Activated T-cell treated with anti-CD3 and anti-CD28 coated beads, Interleukin-2, amount 50 U/mL, for 1 hour (primary cell): Measurements from ENCODE around the gene MVB12B.

Experiments used
- DNase-seq: peaks from one replicate; pipeline ENCODE4 v3.0.0-alpha.2; 2020

Gene MVB12B

DNA sequence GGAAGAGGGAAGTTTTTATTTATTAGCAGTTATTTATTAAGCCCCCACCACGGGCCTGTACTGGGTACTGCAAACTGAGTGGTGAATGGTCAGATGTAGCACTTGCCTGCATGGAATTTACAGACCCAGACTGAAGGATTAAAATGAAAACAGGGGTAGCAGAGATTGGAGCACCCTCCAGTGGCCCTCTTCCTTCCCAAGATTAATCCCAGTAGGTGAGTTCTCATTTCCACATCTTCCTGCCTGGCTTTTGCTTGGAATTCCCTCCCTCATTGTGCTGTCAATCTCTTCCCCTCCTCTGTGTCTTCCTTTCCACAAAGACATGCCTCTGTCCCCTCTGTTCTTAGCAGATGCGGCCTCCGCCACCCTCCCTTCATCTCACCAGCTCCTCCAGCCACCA, 39.2 kb downstream of the MVB12B start:
- no peak for DNase-seq

DNA sequence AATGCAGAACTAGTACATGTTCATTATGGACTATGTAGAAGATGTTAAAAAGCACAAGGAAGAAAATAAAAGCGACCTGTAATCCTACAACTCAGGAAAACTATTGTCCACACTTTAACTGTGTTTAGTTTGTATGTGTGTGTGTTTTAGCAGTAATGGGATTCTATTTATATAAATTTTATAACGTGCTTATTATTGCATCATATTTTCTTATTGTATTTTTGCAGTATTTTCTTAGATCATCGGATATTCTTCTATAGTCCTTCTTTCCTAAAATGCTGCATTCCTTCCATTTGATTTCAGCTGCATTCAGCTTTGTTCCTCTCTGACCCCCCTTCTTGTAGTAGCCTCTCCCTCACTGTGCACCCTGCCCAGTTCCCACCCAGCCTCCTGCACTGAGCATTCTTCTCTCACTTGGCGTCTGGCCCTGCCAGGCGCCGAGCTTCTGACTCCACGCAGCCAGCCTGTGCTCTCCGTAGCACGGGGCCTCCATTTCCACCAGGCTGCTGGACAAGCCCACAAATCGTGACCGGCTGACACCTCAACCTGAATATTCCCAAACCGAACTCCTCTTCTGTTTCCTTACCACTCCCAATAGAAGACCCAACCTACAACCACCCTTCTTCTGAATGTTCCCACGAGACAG, 39.9 kb downstream of the MVB12B start:
- no peak for DNase-seq

DNA sequence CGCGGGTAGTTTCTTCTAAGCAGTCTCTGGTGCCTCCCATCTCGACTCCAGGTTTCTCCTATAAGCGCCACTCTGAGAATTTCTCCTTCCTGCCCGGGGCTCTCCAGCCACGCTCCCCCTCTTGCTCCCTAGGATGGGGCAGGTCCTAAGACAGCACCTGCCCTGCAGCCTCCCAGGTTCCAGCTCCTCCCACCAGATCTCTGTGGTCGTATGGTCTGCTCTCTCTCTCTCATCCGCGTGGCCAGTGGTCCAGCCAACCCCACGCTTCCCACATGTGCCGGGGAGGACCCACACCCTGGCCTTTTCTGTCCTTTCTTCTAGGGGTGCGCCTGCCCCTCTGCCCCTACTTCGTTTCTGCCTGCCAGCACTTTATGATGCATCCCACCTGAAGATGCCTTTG, 40.5 kb downstream of the MVB12B start:
- no peak for DNase-seq

DNA sequence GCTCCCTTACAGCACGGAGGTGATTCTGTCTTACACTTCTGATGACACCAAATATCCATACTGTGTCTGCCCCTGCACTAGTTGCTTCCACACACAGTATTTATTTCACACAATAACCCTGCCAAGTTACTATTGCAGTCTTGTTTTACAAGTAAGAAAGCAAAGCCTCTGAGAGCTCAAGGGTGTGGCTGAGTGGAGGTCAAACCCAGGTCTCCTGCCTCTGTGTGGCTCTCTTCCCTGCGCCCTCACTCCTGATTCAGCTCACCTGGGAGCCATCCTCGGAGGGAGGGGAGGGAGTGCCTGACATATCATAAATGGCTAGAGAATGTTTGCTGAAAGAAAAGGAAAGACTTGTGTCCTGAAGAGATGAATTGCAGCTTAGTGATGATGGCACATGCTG, 41.0 kb downstream of the MVB12B start:
- DNase-seq = no peak

DNA sequence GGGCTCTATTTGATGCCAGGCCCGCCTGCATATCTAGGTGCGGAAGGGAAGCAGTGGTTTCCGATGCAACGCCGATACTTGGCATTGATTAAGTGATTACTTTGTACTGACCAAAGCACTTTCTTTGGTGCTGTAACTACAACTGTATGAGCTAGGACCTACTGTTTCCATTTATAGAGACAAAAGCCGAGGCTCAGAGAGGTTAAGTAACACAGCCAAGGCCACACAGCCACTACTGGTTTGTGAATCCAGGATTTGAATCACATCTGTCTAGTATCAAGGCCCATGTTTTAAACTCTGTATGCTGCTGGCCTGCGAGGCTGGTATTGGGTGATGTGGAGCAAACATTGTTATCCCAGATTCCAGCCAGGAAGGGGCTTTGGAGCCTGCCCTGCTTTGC, 41.4 kb downstream of the MVB12B start:
- DNase-seq = no peak

DNA sequence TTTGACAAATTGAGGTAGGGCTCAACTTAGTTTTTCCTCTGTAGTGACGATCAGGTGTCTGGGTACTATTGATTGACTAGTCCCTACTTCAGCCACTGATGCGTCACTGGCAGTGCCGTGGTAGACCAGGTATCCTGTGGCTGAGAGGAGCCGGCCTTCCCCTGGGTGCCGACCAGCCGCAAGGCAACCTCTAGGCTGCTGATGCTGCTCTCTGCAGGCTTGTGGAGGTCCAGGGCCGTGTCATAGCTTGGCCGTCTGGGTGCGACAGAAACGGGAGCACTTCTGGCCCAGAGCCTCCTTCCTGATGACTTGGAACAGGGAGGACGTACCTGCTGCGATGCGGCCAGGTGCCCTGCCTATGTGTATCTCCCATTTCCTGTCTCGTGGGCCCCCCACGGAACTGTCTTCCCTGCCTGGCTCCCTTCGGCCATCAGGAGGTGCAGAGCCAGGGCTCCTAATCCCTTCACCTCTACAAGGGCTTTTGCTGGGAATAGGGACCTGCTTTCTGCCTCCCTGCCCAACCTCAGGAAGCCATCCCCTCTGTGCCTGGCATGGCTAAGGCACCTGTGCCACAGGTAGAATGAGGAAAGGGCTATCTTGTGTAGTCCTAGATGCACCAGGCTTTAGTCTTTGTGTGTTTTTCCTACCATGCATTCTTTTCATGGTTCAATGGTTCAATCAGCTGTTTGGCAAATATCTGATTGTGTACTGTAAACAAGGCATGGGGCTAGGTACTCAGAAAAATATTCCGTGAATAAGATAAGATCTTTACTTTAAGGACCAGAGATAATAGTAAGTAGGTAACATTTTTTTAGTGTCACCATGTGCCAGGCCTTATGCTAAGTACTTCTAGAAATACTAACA, 44.6 kb downstream of the MVB12B start:
- no peak for DNase-seq

DNA sequence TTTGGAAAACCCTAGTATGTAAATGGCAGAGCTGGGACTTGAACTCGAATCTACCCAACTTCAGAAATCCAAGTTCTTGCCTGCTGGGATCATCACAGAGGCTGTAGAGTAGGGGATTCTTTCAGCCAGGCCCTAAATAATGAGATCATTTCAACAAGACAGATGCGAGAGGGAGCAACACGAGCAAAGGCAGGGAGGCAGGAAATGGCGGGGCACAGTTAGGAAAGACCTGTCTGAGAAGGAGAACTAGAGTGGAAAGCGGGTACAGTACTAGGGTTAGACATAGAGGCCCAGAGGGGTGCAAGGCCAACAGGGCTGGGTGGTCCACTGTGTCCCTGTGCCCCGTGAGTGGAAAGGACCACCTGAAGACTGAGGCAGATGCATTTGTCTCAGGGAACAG, 46.1 kb downstream of the MVB12B start:
- no peak for DNase-seq

DNA sequence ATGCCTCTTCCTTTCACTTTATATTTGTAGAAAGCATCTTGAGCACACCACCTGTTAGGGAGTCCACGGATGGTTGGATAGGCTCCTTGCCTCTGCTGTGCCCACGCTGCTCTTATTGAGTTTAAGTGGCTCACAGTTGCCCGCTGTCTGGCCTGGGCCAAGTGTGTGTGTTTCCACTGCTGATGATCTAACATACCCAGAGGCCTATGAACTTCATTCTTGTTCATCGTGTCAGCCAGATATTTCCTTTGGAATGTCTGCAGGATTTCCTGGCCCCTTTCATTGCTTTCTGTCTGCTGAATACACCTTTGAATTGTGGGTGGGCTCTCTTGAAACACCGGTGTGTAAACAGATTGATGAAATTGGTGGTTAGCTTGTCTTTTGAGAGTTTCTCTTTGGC, 46.6 kb downstream of the MVB12B start:
- DNase-seq = no peak

DNA sequence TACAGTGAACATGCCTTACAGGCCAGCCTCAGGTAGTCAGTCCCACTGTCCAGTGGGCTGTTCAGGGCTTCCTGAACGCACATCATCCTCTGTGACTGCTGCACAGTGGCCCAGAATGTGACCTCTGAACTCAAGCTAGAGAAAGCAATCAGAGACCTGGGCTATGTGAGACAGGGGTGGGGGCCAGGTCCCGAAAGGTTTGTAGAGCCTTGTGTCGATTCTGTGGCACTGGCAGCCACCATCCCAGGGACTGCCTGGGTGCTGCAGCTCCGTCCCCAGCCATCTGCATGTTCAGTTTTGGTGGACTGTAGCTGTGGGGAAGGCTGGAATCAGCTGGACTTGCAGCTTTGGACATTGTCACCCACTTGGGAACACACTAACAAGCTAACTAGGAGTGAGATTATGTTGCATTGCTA, 47.7 kb downstream of the MVB12B start:
- no peak for DNase-seq

DNA sequence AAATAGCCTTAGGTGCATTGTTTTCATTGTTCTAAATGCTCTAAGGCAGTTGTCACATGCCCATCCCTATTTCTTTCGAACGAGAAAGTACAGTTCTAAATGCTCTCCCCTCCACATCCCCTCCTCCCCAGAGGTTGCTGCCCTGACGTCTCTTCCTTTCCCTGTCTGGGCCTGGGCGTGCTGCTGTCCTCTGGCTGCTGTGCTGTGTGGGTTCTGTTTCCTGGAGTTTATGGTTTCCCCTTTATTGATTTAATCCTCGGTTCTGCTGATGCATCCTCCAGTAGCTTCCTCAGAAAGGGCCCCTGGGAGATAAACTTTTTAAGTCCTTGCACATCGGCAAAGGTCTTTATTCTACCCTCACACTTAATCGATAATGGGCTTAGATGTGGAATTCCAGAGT, 48.8 kb downstream of the MVB12B start:
- DNase-seq = no peak

DNA sequence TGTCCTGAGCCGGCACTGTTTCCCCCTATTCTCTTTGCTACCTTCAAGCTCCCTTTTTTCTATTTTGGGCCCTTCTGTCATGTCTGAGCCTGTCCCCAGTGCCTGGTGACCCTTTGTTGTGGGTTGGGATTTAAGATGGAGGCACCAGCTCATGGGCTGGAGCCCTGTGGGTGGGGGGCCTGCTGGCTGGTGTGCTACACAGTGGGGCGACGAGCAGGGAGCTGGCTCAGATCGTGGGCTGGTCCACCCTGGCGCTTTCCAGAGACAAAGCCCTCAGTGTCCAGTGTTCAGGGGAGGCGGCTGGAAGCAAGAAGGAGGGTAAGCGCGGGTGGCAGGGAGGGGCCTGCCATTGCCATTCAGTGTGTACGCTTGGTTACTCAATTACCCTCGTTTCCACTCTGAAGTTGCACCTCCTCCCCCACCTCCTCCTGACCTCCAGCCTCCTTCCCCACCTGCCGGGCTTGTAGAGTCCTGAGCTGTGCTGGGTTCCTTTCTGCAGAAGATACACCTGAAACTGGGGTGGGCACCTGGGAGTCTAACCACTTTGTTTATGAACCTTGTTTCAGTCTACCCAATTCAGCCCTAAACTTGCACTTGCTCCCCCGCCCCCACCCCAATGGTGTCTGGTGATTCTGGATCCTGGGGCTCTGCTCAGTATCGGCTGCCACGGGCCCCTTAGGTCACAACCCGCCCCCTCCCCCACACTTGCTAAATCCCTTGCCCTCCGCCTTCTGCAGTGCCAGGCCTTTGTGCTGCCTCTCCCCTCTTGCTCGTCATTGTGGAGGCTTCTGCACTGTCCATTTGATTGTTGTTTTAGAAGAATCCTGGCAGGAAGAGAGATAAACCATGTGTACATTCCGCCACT, 49.9 kb downstream of the MVB12B start:
- DNase-seq = no peak

DNA sequence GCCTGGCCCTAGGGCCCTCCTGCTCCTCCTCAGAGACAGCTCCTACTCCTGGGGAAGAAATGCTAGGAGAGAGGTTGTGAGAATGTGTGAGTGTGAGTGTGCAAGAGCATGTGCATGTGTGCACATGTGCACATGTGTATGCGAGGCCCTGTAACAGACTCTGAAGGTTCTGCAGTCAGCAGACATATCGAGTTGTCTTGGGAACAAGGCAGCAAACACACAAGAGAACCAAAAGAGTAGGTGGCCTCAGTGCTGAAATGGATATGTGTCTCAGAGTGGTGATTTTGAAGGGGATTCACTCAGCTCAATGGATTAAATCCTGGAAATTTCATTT, 50.5 kb downstream of the MVB12B start:
- no peak for DNase-seq

DNA sequence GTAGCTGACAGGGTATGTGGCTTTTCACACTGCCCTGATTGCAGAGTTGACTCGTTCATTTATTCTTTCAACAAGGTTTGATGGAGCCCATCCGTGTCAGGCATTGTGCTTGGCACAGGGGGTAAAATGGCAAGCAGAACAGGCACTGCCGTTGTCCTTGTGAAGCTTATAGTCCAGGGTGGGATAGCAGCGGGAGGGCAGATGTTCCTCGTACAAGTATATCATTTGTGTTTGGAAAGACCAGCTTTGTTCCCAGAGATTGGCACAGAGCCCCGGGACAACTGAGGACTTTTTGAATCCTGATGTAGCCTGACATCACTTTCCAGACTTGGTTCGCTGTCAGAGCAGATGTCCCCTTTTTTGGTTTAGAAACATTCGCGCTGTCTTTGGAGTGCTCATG, 50.9 kb downstream of the MVB12B start:
- DNase-seq = no peak

DNA sequence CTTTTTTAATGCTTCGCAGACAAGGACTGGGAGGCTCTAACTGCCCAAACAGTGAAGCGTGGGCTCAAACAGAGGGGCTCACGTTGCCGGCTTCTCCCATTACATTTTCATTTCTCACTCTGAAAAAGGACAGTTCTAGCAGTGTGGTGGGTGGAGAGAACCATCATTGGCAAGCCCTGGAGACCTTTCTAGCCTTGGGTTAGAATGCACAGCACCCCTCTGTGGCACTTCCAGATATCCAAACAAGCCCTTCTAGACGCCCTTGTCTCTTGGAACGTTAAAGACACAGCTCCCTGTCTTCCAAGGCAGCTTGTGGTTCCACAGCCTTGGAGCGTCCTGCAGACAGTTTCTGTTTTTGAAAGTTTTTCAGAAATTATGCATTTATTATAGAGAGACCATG, 52.1 kb downstream of the MVB12B start:
- DNase-seq = no peak

DNA sequence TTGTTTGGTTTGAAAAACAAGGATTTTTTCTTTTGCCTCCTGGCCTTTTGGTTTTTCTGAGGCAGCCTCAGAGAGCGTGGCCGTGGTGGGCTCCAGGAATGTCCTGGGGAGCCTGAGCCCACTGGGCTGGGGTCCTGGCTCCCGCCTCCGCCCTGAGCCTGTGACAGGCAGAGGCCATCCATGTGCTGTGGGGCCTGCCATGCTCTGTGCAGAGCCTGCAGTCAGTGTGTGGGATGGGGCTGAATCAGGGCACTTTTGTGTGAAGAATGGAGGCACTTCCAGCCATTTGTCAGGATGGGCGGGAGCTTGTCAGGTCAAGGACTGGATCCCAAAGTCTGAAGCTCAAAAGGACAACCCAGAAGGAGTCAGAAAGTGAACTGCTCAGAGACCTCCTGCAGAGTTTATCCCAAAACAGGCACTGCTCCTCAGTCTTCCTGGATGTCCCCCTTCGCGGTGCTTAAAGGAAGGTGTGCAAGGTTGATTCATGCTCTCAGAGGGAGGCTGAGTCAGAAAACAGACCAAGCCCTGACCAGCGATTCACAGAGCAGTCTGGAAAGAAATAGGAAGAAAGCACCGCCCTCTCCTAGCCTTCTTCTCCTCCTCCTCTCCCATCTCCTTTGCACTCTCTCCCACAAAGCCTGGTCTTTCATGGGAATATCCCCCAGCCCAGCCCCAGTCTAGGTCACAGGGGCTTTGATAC, 53.2 kb downstream of the MVB12B start:
- DNase-seq = no peak

DNA sequence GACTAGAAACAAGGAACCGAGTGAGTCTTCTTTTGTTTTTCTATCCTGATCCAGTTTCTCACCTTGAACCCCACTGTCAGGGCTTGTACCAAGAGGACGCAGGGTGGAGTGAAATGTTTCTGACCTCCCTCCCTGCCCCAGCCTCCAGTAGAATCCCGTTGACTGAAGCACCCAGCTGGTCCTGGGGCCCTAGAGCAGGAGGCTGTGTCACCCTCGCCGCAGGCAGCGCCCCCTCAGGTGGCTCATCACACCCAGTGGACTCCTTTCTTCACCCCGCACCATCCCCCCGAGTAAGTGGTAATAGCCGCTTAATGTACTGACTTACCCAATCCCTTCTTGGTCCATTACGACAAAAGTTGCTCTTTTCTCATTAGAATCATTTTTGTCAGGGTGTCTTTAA, 53.8 kb downstream of the MVB12B start:
- no peak for DNase-seq

DNA sequence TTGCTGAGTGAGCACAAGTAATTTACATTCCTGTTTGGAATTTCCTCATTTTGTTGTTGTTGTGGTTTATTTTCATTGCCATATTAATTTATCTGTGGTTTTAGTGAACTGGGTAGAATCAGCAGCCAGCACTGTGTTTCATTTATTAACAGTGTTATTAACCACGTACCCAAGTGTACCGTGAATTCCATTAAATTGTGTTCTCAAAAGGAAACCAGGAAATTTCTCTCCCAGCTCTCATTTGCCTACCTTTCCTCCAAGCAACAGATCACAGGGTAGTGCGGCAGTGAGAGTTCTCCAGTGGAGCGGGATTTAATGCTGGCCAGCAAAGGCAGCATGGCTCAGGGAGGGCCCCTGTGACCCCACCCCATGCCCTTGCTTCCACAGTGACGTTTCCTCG, 54.6 kb downstream of the MVB12B start:
- no peak for DNase-seq

DNA sequence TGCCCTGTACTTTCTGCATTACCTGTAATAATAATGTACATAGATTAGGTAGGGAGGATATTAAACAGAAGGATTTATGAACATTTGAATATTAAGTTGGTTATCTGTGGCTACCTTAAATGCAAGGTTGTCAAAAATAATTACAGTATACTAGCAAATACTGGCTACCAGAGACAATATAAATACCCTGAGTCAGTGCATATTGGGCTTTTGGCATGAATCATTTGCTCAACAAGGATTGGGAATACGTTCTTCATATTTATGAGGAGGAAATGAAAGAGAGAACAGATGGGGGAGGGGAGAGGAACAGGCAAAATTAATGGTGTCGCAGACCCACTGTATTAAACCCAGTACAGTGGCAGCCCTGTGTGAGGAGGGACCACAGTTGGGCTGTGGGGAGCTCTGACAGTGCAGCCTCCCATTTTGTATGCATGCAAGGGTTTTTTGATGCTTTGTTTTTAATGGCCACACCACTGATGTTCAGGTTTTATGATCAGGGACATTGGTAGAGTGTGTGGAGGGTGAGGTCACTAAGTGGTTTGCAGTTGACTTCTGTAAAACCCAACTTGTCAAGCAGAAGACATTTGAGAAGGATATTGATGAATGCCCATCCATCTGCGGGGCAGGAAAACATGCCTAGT, 56.9 kb downstream of the MVB12B start:
- DNase-seq = no peak

DNA sequence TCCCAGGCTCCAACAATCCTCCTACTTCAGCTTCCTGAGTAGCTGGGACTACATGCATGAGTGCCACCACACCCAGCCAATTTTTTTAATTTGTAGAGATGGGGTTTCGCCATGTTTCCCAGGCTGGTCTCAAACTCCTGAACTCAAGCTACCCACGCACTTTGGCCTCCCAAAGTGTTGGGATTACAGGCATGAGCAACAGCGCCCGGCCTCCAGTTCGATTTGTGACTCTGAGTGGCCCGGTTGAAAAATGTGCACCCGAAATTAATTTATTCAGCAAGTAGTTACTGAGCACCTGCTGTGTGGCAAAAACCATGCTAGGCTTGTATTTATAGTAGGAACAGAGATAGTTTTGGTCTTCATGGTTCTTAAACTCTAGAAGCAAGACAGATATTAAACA, 58.3 kb downstream of the MVB12B start:
- no peak for DNase-seq

DNA sequence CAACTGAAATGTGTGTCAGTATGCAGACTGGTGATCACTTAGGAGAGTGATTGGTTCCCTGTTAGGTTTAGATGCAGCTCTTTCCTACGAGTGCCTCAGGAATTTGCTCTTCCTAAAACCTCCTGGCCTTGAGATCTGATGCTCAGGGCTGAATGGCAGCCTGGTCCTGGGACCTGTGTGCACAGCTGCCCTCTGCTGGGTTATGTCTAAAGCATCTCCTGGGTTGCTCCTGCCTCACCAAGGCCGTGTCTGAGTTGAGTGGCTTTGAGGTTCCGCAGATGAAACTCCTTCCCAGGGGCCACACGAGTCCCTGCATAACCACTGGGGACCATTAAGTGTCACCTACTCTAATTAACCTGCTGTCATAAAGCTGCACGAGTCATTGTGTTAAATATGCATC, 59.5 kb downstream of the MVB12B start:
- DNase-seq = no peak

DNA sequence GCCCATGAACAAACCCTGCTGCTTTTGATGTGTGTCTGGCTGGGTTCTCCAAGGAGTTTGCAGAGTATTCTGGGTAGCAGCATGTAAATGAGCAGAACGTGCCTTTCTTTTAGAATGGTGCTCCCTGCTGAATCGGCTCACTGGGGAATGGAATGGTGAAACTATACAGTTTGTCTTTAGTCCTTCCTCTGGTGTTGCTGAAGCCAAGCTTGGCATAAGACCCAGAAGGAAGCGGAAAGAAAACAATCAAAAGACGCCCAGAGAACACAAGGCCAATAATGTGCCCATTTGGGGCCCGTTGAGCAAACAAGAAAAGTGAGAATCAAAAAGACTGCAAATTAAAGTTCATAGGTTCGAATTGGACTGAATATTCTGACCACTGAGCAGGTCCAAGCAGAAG, 60.1 kb downstream of the MVB12B start:
- DNase-seq = no peak

DNA sequence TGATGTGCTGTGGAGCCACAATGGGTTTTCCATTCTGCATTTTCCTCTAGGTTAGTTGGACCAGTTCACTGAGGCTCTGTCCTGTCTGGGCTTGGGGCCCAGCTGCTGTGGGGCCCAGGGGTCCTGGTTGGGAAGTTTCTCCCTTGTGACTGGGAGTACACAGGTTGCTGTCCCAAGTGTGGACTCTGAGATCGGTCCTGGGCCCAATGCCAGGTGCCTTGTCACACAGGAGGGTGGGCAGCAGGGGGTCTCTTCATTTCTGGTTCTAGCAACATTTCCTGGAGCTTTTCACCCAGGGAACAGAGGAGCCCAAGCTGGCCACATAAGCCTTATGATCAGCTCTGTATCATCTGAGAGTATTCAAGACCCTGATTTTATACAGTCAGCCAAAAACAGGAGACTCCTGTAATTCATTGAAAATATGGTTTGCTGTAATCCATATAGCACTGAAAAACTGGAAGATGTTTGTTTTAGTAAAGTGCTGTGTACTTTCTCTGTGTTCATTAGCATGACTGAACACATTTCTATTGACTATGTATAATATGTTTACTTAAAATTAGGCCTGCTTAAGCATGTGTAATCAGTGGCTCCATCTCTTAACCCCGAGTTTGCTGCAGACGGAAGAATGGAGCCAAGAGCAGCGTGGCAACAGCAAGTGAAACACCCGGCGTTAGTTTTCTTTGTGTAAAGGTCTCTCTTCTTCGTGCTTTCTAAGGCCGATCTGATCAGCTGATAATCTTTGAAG, 62.5 kb downstream of the MVB12B start:
- no peak for DNase-seq
